BJ (cell line): ENCODE measurements around the gene SAPCD2. TPM values are rescaled to one million over a fixed set of nuclear protein-coding genes. Genes with fewer than 3 reads are reported as not detected.

Experiments
- CTCF ChIA-PET: fragments of 350-600 bp; formaldehyde crosslinking; extraction: SDS; loops from one replicate; lab custom pipeline; 2021; ENCODE audit warnings: antibody characterized with exemption, inconsistent platforms; lab: Yijun Ruan, JAX
- POLR2A ChIA-PET: fragments of 300-600 bp; sonication (Branson Sonifier 250); formaldehyde crosslinking; extraction: SDS; loops from one replicate; lab custom pipeline; 2021; ENCODE audit warnings: antibody characterized with exemption; lab: Charles Lee
- DNase-seq: peaks from one replicate; pipeline ENCODE4 v3.0.0-alpha.2; 2011; ENCODE audit warnings: low read depth
- H3K27me3 ChIP-seq: 2 replicates; pipeline ENCODE4 v1.6.0; 2011; ENCODE audit warnings: low read length; ENCODE audit not compliant: control insufficient read depth, insufficient read depth
- H3K36me3 ChIP-seq: 2 replicates; pipeline ENCODE4 v1.5.1; 2011; ENCODE audit warnings: low read length; ENCODE audit not compliant: control insufficient read depth, insufficient read depth
- H3K4me3 ChIP-seq: 2 replicates; pipeline ENCODE4 v1.5.1; 2011; ENCODE audit warnings: low read depth, mild to moderate bottlenecking, control low read depth, low read length
- polyA plus RNA-seq: library from polyadenylated mRNA; depleted of rRNA; stranded (reverse); fragments of >200 nt; gene quantifications from 2 replicates; pipeline ENCODE4 v1.2.3, GENCODE V29; 2011
- TF ChIP-seq, protein P1 (sequence below): IDR thresholded peaks from 2 replicates; pipeline ENCODE4 v1.5.1; 2011; ENCODE audit warnings: low read depth, mild to moderate bottlenecking, control low read depth, inconsistent platforms, low read length, moderate library complexity; ENCODE audit not compliant: insufficient read depth

SAPCD2 gene
- polyA plus RNA-seq, 1 experiment = 8.6 TPM

GRCh38 chr9:137106662-137107250 is 36.4 kb upstream of the SAPCD2 start:
- ChIA-PET POLR2A (no interaction called here), CTCF (interaction anchor here (0.6 to 1.3 kb wide), 2 partner anchors 23 to 39 kb away, joined by 4 to 5 read pairs; no protein-coding TSS in a partner anchor)
- H3K27me3 ChIP-seq = no peaks in the 10 kb centered on the region
- H3K4me3 ChIP-seq = no peak overlapping the region
- TF ChIP-seq, protein P1, sequence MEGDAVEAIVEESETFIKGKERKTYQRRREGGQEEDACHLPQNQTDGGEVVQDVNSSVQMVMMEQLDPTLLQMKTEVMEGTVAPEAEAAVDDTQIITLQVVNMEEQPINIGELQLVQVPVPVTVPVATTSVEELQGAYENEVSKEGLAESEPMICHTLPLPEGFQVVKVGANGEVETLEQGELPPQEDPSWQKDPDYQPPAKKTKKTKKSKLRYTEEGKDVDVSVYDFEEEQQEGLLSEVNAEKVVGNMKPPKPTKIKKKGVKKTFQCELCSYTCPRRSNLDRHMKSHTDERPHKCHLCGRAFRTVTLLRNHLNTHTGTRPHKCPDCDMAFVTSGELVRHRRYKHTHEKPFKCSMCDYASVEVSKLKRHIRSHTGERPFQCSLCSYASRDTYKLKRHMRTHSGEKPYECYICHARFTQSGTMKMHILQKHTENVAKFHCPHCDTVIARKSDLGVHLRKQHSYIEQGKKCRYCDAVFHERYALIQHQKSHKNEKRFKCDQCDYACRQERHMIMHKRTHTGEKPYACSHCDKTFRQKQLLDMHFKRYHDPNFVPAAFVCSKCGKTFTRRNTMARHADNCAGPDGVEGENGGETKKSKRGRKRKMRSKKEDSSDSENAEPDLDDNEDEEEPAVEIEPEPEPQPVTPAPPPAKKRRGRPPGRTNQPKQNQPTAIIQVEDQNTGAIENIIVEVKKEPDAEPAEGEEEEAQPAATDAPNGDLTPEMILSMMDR = no peak
- H3K36me3 ChIP-seq = peaks cover 54% of the 10 kb centered on the region
- no peak for DNase-seq

DNA sequence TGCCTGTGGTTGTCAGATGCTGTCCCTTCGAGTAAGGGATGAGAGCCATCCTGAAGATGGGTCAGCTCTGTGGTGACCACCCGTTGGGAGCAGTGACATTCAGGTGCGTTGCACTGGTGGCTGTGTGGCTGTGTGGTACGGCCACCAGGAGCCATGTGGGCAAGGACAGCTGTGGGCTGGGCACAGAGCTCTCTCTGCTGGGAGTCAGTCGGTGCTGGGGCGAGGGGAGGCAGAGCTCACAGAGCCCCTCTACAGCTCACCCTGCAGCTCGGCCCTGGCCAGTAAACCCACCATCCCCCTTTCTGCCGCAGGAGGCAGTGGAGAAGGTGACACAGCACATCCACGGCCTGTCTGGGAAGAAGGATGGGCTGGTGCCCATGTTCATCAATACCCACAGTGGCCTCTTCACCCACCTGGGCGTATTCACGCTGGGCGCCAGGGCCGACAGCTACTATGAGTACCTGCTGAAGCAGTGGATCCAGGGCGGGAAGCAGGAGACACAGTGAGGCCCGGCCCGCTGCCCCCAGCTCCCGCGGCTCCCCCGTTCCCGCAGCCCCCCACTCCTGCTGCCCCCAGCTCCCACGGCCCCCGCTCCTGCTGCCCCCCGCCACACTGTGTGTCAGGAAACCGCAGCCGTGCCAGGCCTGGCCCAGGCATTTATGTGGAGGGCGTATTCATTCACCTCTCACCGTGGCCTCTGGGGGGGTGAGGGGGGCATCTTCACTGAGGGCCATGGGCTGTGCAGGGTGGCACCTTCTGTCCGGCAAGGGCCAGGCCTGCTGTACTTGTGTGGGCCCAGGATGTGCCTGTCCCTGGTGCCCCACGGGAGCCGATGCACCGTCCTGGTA is 35.7 kb upstream of the SAPCD2 start:
- TF ChIP-seq, protein P1 = no peak
- ChIA-PET POLR2A (no interaction called here), CTCF (interaction anchor here (1.3 to 1.5 kb wide), 2 partner anchors 38 to 71 kb away, joined by 3 to 5 read pairs; no protein-coding TSS in a partner anchor)
- H3K36me3 ChIP-seq = peaks cover 60% of the 10 kb centered on the region
- DNase-seq = no peak
- H3K27me3 ChIP-seq = no peaks in the 10 kb centered on the region
- H3K4me3 ChIP-seq = no peak overlapping the region

DNA sequence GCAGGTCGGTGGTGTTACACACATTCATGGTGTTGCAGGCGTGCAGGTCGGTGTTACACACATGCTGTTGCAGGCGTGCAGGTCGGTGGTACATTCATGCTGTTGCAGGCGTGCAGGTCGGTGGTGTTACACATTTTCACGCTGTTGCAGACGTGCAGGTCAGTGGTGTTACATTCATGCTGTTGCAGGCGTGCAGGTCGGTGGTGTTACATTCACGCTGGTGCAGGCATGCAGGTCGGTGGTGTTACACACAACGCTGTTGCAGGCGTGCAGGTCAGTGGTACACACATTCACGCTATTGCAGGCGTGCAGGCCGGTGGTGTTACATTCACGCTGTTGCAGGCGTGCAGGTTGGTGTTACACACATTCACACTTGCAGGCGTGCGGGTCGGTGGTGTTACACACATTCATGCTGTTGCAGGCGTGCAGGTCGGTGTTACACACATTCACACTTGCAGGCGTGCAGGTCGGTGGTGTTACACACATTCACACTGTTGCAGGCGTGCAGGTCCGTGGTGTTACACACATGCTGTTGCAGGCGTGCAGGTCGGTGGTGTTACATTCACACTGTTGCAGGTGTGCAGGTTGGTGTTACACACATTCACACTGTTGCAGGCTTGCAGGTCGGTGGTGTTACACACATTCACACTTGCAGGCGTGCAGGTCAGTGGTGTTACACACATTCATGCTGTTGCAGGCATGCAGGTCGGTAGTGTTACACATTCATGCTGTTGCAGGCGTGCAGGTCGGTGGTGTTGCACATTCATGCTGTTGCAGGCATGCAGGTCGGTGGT is 33.0 kb upstream of the SAPCD2 start:
- H3K27me3 ChIP-seq = no peaks in the 10 kb centered on the region
- no peak overlapping the region for H3K4me3 ChIP-seq
- CTCF ChIA-PET = no interaction called here
- TF ChIP-seq, protein P1 = no peak
- peaks cover 56% of the 10 kb centered on the region for H3K36me3 ChIP-seq
- POLR2A ChIA-PET = no interaction called here
- DNase-seq = no peak

DNA sequence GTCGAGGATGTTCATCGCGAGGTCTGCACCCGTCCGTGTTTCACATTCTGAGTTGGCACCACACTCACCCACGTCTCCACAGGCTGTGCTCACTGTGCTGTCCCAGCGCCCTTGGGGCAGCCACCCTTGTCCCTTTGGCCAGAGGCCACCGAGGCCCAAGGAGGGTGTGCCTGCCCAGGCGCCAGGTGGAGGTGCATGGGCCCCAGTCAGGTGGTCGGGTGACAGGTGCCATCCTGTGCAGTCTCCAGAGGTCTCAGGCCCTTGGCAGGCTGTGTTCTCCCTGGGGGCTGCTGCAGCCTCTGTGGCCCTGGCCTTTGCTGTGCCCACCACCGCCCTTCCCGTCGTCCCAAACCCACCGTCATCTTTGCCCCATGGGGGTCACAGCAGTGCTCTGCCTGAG is 28.9 kb upstream of the SAPCD2 start:
- peaks cover 56% of the 10 kb centered on the region for H3K36me3 ChIP-seq
- POLR2A ChIA-PET = no interaction called here

More for the DNA sequence above, 28.9 kb upstream of the SAPCD2 start:
- DNase-seq = no peak
- TF ChIP-seq, protein P1 = no peak
- Histone ChIP-seq H3K27me3 (no peaks in the 10 kb centered on the region), H3K4me3 (no peak overlapping the region)
- CTCF ChIA-PET = no interaction called here
